Fibroblast of the aortic adventitia (primary cell): ENCODE results near the gene TMEM184B. TPM values are rescaled to one million over a fixed set of nuclear protein-coding genes. Genes with fewer than 3 reads are reported as not detected.
A peak's percentile ranks its signal among the peaks of the same experiment; 100 is the strongest.

Source experiments
- DNase-seq: peaks from one replicate; pipeline ENCODE4 v3.0.0-alpha.2; 2010; ENCODE audit warnings: low read depth
- H3K4me3 ChIP-seq: 2 replicates; pipeline ENCODE4 v1.5.1; 2011; ENCODE audit warnings: low read depth, mild to moderate bottlenecking, control low read depth, low read length, moderate library complexity
- CTCF ChIP-seq: IDR thresholded peaks from 2 replicates; pipeline ENCODE4 v1.5.1; 2011; ENCODE audit warnings: mild to moderate bottlenecking, low read length, control low read depth, inconsistent platforms; ENCODE audit not compliant: insufficient read depth
- total RNA-seq: library from RNA; depleted of rRNA; stranded (reverse); fragments of >200 nt; gene quantifications from 2 replicates; pipeline ENCODE4 v1.2.3, GENCODE V29; 2012; ENCODE audit warnings: low replicate concordance

The TMEM184B gene
- total RNA-seq, 1 donor: 46.0 TPM

- H3K4me3 ChIP-seq: no peak overlapping the region
- TF ChIP-seq CTCF: no peak
- no peak for DNase-seq
Measured at GRCh38 chr22:38244106-38244505, 28.7 kb downstream of the TMEM184B start.

GRCh38 chr22:38243007-38243765 is 29.6 kb downstream of the TMEM184B start:
- no peak for DNase-seq
- TF ChIP-seq CTCF: no peak
- H3K4me3 ChIP-seq: no peak overlapping the region

- no peak for TF ChIP-seq CTCF
- H3K4me3 ChIP-seq: no peak overlapping the region
- peak; percentile 86 for DNase-seq
Measured at GRCh38 chr22:38240734-38241252, 32.0 kb downstream of the TMEM184B start.

GRCh38 chr22:38239101-38239761 is 33.6 kb downstream of the TMEM184B start:
- peak; percentile 91 for DNase-seq
- peak; percentile 8 for TF ChIP-seq CTCF
- H3K4me3 ChIP-seq: no peak overlapping the region

- no peak for TF ChIP-seq CTCF
- peak; percentile 77 for DNase-seq
- no peak overlapping the region for H3K4me3 ChIP-seq
Measured at GRCh38 chr22:38238519-38239071, 34.2 kb downstream of the TMEM184B start.

DNA sequence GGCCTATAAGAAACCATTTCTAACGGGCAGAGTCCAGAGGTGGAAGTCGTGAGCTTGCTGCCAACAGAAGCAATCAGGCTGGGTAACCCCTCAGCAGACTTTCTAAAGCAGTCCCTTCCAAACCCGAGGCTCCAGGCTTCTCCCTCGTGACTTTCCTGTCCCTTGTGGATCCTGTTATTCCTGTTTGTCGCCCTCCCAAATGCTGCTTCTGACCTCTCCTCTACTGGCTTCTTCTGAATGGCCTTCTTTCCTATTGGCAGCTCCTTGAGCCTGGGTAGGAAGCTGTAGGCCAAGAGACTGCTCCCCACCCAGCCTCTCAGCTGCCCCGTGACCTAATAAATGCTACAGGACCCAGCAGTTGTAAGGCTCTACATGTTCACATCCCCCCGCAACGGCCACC is 36.0 kb downstream of the TMEM184B start:
- DNase-seq: no peak
- no peak for TF ChIP-seq CTCF

More for the DNA sequence above, 36.0 kb downstream of the TMEM184B start:
- H3K4me3 ChIP-seq: no peak overlapping the region
